ENCODE results near the gene FAM110A. TPM values are rescaled to one million over a fixed set of nuclear protein-coding genes. Genes with fewer than 3 reads are reported as not detected.

The FAM110A gene
- total and polyA plus RNA-seq, 9 of the 15 experiments (the other 6 are each of a cell fraction or from before 2014, with no cell fraction given): 0.73 to 15.5 (median 3.6) TPM

DNA sequence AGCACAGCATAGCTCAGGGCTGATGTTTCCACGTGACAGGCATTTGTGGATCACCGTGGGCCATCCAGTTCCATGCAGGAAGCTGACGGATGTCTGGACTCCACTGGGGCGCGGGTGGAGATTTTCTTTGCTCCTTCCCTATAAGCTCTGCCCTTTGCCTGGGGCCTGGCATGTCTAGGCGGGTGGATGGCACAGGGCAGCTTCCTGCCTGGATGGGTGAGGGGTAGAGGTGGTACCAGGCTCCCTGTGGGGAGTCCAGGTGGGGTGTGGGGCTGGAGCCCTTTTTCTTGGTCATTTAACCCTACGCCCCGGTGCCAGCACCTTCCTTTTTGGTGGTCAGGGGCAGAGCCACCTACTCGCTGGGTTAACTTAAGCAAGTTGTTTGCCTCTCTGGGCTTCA, 10.4 kb downstream of the FAM110A start (continued):
- no peak for TF ChIP-seq IRF9 (tag; IDR thresholded peaks at IDR 0.05)
- TF ChIP-seq TFE3 (CRISPR knock-in tag; IDR thresholded peaks at IDR 0.05): no peak

DNA sequence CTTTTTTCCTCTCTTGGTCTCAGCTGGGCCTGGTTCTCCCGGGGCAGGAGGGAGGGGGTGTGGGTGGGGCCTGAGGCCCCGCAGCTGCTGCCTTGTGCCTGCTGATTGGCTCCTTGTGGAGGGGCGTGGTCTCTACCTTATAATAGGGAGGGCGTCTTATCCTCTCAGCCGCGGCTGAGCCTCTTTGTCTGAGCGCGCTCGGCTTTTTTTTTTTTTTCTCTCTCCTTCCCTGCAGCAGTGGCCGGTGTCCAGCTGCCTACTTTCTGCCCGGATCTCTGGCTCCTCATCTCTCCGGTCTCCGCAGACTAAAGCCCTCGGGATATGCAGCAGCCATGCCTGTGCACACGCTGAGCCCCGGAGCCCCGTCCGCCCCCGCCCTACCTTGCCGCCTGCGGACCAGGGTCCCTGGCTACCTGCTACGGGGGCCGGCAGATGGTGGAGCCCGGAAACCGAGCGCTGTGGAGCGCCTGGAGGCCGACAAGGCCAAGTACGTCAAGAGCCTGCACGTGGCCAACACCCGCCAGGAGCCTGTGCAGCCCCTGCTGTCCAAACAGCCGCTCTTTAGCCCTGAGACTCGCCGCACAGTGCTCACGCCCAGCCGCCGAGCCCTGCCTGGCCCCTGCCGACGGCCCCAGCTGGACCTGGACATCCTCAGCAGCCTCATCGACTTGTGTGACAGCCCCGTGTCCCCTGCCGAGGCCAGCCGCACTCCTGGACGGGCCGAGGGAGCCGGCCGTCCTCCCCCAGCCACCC, 11.1 kb downstream of the FAM110A start:
- no TSS peak for BruUV-seq (replicated peaks)
- Histone ChIP-seq H3K36me3 (ENCODE audit: control insufficient read depth, insufficient read depth, low read length) (peaks cover 15% of the 10 kb centered on the region; the same call in 1 of the 3 replicates), H3K27ac (ENCODE audit: extremely low read depth, low read depth, low read length) (no peak overlapping the region), H3K9me3 (replicated peaks; ENCODE audit: control insufficient read depth, insufficient read depth, low read depth, low read length) (no peaks in the 10 kb centered on the region), H3K9ac (ENCODE audit: insufficient read depth in 1 of 2, low read depth in 2 of 2, low read length in 2 of 2) (peak overlapping the region in 1 of 2 experiments; percentile 74; a peak in 1 of 4 replicates), H3K79me2 (ENCODE audit: control insufficient read depth, insufficient read depth, low read length) (peaks cover 7% of the 10 kb centered on the region), H3K27me3 (ENCODE audit: control insufficient read depth in 2 of 2, insufficient read depth in 2 of 2, low read length in 2 of 2) (no peaks in the 10 kb centered on the region), H4K20me1 (replicated peaks; ENCODE audit: control insufficient read depth, insufficient read depth, low read length) (0 out of 2 replicates have a peak, but pooled peaks cover 11% of the 10 kb centered on the region), H3K9me1 (ENCODE audit: control insufficient read depth, insufficient read depth, low read length) (peaks cover 3% of the 10 kb centered on the region), H2AFZ (ENCODE audit: low read depth, low read length) (no peak overlapping the region), H3K4me2 (ENCODE audit: insufficient read depth, low read length) (no peak overlapping the region), H3K4me1 (replicated peaks in 1 of 2; ENCODE audit: control insufficient read depth in 2 of 2, insufficient read depth in 2 of 2, low read length in 2 of 2) (peaks cover 11 to 53% of the 10 kb centered on the region in 2 experiments; a peak in 4 of 5 replicates), H3K4me3 (0 out of 2 replicates have a peak overlapping the region, but pooled peaks have one; percentile 20)
- FAIRE-seq (peak; percentile 89), ATAC-seq (peak; percentile 100), DNase-seq (ENCODE audit: extremely low read depth in 1 of 4, low spot score in 3 of 4) (peak; percentile 91 to 96 (median 96))
- ChIA-PET POLR2A (interaction anchor here (0.9 kb wide), 1 partner anchor 11 kb away, joined by 4 read pairs; the partner anchor contains the start of gene FAM110A), CTCF (ENCODE audit: low intra/inter-chr PET ratio) (no interaction called here)
- intact Hi-C loops (cut with micrococcal nuclease) (no loop called here), in situ Hi-C loops (cut with MboI) (no loop called here)
- 46% methylated on average over 13 of the region's 47 CpGs for WGBS (ENCODE audit: insufficient coverage, low coverage, missing lambda C conversion rate)
- TF ChIP-seq HOXB6 (CRISPR knock-in tag; IDR thresholded peaks at IDR 0.05; ENCODE audit: borderline replicate concordance): no peak
- TF ChIP-seq POLR2G (IDR thresholded peaks at IDR 0.05; ENCODE audit: low read depth, low read length): 0 out of 2 replicates have a peak, but pooled peaks have one; percentile 18
- no peak for TF ChIP-seq KLF1 (tag; IDR thresholded peaks at IDR 0.05)
- peak; percentile 80; the same call in 1 of the 2 replicates for TF ChIP-seq TFAP4 (CRISPR knock-in tag; IDR thresholded peaks at IDR 0.05; ENCODE audit: borderline replicate concordance)
- TF ChIP-seq COPS2 (conservative IDR thresholded peaks at IDR 0.05): no peak
- peak; percentile 79 for TF ChIP-seq ZNF384 (IDR thresholded peaks at IDR 0.05; ENCODE audit: low read depth, low read length)
- TF ChIP-seq PKNOX1 (IDR thresholded peaks at IDR 0.05): 0 out of 2 replicates have a peak, but pooled peaks have one; percentile 14
- TF ChIP-seq, protein P1, sequence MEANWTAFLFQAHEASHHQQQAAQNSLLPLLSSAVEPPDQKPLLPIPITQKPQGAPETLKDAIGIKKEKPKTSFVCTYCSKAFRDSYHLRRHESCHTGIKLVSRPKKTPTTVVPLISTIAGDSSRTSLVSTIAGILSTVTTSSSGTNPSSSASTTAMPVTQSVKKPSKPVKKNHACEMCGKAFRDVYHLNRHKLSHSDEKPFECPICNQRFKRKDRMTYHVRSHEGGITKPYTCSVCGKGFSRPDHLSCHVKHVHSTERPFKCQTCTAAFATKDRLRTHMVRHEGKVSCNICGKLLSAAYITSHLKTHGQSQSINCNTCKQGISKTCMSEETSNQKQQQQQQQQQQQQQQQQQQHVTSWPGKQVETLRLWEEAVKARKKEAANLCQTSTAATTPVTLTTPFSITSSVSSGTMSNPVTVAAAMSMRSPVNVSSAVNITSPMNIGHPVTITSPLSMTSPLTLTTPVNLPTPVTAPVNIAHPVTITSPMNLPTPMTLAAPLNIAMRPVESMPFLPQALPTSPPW (CRISPR knock-in tag; IDR thresholded peaks at IDR 0.05): peak; percentile 81
